ENCODE data around the gene KCNG1.

DNA sequence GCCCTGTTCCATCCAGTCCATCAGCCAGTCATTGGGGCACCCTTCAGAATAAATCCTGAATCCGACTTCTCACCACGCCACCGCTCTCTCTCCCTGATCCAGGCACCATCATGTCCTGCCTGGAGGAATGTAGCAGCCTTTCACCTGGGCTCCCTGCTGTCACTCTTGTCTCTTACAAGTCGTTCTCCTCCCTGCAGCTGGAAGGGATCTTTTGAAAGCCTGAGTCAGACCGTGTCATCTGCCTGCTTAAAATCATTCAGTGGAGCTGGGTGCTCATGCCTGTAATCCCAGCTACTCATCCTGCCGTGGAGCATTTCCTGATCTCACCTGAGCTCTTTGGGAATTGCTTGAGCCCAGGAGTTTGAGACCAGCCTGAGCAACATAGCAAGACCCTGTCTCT is 19.2 kb upstream of the KCNG1 start:
- TF ChIP-seq, protein P1, sequence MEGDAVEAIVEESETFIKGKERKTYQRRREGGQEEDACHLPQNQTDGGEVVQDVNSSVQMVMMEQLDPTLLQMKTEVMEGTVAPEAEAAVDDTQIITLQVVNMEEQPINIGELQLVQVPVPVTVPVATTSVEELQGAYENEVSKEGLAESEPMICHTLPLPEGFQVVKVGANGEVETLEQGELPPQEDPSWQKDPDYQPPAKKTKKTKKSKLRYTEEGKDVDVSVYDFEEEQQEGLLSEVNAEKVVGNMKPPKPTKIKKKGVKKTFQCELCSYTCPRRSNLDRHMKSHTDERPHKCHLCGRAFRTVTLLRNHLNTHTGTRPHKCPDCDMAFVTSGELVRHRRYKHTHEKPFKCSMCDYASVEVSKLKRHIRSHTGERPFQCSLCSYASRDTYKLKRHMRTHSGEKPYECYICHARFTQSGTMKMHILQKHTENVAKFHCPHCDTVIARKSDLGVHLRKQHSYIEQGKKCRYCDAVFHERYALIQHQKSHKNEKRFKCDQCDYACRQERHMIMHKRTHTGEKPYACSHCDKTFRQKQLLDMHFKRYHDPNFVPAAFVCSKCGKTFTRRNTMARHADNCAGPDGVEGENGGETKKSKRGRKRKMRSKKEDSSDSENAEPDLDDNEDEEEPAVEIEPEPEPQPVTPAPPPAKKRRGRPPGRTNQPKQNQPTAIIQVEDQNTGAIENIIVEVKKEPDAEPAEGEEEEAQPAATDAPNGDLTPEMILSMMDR (IDR thresholded peaks at IDR 0.05; ENCODE audit: low read length): no peak
- TF ChIP-seq EZH2phosphoT487 (IDR thresholded peaks at IDR 0.05; ENCODE audit: low read length) (no peak), EZH2 (optimal IDR thresholded peaks at IDR 0.05; ENCODE audit: low read depth, low read length) (no peak)
